AG09309 (cell line): ENCODE data around the gene SOX12.
A peak's percentile ranks its signal among the peaks of the same experiment; 100 is the strongest.

Experiments
- DNase-seq: peaks from one replicate; pipeline ENCODE4 v3.0.0-alpha.2; 2010; ENCODE audit warnings: low read depth
- H3K4me3 ChIP-seq: 2 replicates; pipeline ENCODE4 v1.5.1; 2011; ENCODE audit warnings: mild to moderate bottlenecking, low read depth, low read length, moderate library complexity; ENCODE audit not compliant: control insufficient read depth
- TF ChIP-seq, protein P1 (sequence below): IDR thresholded peaks from 2 replicates; pipeline ENCODE4 v1.5.1; 2011; ENCODE audit warnings: mild to moderate bottlenecking, low read depth, low read length, inconsistent platforms; ENCODE audit not compliant: insufficient read depth, control insufficient read depth; ENCODE audit errors: missing control alignments

The SOX12 gene

GRCh38 chr20:284172-284571 is 41.2 kb upstream of the SOX12 start:
- H3K4me3 ChIP-seq = no peak overlapping the region
- TF ChIP-seq, protein P1, sequence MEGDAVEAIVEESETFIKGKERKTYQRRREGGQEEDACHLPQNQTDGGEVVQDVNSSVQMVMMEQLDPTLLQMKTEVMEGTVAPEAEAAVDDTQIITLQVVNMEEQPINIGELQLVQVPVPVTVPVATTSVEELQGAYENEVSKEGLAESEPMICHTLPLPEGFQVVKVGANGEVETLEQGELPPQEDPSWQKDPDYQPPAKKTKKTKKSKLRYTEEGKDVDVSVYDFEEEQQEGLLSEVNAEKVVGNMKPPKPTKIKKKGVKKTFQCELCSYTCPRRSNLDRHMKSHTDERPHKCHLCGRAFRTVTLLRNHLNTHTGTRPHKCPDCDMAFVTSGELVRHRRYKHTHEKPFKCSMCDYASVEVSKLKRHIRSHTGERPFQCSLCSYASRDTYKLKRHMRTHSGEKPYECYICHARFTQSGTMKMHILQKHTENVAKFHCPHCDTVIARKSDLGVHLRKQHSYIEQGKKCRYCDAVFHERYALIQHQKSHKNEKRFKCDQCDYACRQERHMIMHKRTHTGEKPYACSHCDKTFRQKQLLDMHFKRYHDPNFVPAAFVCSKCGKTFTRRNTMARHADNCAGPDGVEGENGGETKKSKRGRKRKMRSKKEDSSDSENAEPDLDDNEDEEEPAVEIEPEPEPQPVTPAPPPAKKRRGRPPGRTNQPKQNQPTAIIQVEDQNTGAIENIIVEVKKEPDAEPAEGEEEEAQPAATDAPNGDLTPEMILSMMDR = no peak
- DNase-seq = no peak

- H3K4me3 ChIP-seq = no peak overlapping the region
- no peak for DNase-seq
- TF ChIP-seq, protein P1 = no peak
Measured at GRCh38 chr20:286508-286907, 38.8 kb upstream of the SOX12 start.

DNA sequence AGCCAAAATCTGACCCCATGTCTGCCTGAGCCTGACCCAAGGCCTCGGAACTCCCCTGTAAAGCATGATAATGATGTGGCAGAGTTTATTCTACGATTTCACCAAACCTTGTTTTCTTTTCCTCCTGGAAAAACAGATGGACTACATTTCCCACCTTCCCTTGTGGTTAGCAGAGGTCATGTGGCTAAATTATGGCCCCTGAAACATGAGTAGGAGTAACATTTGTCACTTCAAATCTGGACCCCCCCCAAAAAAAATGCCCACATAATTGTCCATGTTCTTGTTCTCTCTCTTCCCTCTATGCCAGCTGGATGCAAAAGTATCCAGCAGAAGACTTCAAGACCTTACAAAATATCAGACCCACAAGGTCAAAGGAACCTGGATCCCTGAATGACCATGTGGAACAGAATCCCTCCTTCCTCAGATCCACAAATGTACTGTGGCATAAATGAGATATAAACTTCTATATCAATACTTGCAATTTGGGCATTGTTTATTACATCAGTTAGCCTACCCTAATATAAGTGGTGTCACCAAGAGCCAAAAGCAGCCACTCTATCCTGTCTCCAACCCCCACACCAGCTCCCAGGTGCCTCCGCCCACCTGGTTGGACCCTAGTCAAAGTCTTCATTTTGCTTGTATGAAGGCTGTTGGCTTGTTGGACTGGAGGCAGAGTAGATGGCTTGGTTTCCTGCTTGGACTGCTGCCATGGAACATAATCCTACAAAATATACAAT is 36.2 kb upstream of the SOX12 start:
- DNase-seq = no peak
- TF ChIP-seq, protein P1 = no peak
- no peak overlapping the region for H3K4me3 ChIP-seq

GRCh38 chr20:289693-290083 is 35.7 kb upstream of the SOX12 start:
- TF ChIP-seq, protein P1 = no peak
- H3K4me3 ChIP-seq = peak overlapping the region; percentile 96
- DNase-seq = no peak

DNA sequence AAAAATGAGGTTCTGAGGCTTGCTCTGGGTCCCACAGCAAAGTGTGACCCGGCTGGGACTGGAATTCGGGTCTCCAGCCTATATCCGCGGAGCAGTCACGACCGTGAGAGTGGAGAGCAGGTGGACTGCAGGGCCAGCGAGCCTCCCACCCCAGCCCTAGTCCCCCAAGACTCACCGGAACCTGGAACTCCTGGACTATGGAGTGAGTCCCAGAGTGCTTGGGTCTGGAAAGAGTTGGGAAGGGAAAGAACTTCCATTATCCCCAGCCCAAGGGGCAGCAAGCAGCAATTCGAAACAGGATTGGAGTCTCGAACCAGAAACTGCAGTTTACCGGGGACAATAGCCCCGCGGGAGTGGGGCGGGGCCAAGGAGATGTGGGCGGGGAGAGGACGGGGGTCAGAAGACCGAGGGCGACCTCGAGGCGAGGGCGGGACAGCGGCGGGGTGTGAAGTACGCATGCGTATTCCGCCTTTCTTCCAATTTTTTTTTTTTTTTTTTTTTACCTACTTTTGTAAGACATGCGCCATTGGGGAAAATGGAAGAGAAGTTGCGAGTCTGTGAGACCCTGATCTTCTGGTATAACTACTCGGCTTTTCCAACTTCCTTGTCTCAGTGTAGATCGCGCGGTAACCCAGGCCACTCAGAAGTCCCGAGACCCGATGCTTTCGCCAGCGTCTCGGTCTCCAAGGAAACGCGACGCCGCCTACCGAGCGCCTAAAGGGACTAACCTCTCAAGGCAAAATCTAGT is 35.1 kb upstream of the SOX12 start, which contains the start of gene C20orf96:
TSS of gene C20orf96 (minus strand) at position 667 of the 748 bp plus-strand sequence. CDS start at position 527, 140 bp downstream.
- TF ChIP-seq, protein P1 = peak; percentile 49
- H3K4me3 ChIP-seq = peak within 1 kb of the TSS; percentile 96
- peak; percentile 68 for DNase-seq

GRCh38 chr20:294602-295001 is 30.8 kb upstream of the SOX12 start:
- no peak for DNase-seq

More at GRCh38 chr20:294602-295001, 30.8 kb upstream of the SOX12 start:
- no peak overlapping the region for H3K4me3 ChIP-seq
- TF ChIP-seq, protein P1 = no peak
